HG03439 (cell line): ENCODE measurements around the gene NT5DC4.

Source experiments
- ATAC-seq: cut with Tn5 transposase; IDR thresholded peaks from one replicate; pipeline ENCODE4 v1.9.1; 2021; ENCODE audit warnings: mild to moderate bottlenecking, moderate library complexity; ENCODE audit not compliant: unreplicated experiment

NT5DC4 gene

DNA sequence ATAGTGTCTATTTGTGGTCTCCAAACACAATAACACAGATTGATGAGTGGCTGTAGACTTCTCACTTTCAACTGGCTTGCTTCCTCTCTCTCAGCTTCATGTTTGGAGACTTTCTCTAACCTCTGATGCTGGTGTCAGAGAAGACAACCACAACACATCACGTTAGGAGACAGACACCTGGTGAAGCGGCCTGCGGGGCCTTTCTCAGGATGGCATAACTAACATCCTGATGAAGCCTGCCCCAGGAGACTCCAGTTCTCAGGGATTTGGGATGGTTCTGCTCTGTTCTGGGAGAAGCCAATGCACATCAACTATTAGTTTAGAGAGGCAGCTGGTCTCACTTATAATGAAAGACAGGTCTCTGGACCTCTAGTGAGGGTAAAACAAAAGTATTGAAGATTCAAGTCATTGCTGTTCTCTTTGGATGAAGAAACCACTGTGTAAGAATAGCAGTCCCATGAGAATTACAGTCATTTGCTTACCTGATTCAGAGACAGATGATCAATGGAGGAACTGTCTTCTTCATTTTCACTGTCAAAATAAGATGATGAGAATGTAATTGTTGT, 61.5 kb downstream of the NT5DC4 start:
- peak; percentile 78 for ATAC-seq

DNA sequence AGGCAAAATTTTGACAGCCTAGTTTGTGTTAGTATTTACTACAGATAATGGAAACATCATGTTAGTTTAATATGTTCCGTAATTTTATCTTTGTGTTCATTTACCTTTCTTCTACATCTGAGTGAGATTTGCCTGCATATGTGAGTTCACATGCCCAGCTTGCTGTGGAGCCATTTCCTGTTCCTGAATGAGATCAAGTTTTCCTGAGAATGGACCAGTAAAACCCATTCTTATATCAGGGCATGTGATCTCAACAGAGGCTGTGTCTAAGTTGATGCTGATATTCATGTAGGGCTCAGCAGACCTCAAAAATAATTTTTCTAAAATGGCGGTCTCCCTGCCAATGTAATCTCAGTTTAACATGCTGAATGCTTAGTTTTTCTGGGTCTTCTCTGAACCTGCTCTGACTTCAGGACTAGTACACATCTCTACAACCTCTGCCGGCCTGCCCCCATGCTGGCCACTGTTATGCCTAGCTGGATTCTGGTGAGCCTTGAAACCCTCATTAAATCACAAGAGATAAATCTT, 62.4 kb downstream of the NT5DC4 start:
- ATAC-seq = no peak

DNA sequence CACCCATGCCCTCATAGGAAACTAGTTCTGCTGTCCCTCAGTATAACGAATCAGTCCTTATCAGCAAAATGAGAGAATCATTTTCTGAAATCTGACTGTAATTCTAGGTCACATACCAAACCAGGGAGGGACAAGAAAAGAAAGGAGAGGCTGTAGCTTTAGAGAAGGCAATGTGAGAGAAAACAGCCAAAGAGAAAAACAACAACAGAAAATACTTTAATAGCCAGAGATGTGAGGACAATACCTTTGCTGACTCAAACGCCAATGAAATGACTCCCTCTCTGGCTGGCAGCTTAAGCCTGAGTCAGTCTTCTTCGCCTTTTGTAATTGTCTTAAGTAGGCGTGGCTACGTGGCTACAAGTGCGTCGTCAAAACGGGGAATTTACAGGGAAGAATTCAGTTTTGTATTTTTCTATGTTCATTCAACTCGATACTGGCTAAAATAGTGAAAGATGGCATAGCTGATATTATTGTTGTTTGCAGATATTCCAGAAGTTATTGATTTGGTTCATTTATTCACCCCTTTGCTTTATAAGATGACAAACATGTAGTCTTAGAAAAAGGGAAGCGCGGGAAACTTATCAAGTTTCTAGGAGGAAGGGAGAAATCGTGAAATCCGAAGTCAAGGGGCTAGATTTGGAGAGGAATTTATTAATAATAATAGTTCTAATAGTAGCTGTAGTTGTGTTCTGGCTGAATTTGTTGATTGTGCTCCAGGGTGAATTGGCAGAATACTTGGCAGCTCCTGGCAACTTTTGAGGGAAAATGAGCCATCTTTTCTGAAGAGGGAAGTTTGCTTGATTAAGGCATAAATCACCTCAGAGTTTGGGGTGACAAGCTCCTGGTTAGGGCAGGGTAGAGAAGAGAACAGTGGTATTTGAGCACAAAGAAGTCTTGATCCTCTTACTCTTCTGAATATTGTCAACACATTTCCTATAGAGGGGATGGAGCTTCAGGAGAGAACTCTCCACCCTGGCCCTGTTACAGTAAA, 63.7 kb downstream of the NT5DC4 start, which contains the start of gene IL1A:
IL1A (minus strand) TSS at position 295 of the 991 bp plus-strand sequence. CDS start 723 bp downstream, outside the sequence.
- no peak for ATAC-seq

DNA sequence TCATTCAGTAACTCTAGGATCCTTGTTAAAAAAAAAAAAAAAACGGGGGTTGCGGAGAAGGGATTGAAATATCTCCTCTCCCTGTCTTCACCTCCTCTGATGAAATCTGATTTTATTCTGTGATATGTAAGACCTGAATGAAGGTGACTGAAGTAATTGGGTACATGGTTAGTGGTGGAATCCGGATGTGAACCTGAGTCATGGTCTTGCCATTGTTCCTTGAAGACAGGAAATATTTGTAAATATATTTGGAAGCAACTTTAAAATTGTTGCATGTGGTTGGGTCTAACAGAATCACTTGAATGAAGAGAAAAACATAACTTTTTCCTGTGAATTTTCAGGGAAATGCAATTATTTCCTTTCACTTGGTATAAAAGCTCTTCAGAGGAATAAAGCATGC, 66.5 kb downstream of the NT5DC4 start:
- ATAC-seq = no peak

DNA sequence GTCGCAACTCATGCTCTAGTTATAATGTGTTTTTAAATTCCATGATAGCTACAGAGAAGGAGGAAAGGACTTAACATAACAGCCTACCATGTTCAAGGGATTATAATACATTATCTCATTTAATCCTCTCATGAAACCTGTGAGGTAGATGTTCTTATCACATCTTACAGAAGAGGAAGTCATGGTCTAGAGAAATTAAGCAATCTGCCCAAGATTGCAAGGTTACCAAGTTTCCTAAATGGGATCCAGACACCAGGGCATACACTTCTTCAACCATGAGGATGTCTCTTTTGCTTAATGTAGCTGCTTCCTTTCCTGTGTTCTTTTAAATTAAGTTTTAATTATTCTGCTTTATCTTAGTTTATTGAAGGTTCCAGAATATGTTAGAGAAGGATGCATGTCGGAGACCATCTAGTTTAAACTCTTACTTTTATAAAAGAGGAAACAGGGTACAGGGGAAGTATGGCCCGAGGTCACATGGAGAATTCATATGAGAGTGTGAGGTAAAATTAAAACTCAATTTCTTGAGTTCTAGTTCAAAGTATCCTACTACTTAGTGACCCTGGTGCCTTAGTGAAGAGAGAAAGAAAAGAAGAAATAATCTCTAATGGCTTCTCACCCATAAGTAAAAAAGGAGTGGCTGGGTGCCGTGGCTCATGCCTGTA, 67.0 kb downstream of the NT5DC4 start:
- ATAC-seq = no peak

DNA sequence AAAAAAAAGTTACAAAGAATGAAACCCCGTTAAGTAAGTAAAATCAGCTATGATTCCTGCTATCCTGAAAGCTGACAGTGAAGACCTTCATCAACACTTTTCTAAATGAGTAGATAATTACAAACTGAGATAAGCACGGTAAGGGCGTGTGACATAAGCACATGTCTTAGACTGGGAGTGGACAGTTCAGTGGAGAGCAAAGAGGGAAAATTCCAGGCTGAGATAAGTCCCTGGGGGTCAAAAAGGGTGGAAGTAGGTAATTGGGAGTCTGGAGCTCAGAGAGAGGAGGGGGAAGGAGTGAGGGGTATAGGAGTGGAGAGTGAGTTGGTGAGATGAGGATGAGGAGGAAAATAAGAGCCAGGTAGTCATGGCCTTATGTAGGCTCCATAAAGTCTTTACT, 67.8 kb downstream of the NT5DC4 start:
- no peak for ATAC-seq
